Activated T-cell treated with anti-CD3 and anti-CD28 coated beads for 24 hours (primary cell): Measurements from ENCODE around the gene NTM.

Source experiments
- DNase-seq: peaks from one replicate; pipeline ENCODE4 v3.0.0-alpha.2; 2020; ENCODE audit warnings: low read depth

Gene NTM

GRCh38 chr11:132330515-132330914, 960.1 kb downstream of the NTM start:
- DNase-seq, result no peak

- DNase-seq, result no peak
Observed at GRCh38 chr11:132332521-132332920, 962.1 kb downstream of the NTM start.

- DNase-seq, result no peak
Observed at GRCh38 chr11:132334769-132335280, 964.4 kb downstream of the NTM start.

- DNase-seq, result no peak
Observed at GRCh38 chr11:132335311-132335710, 964.9 kb downstream of the NTM start.

- no peak for DNase-seq
Observed at GRCh38 chr11:132336781-132337535, 966.5 kb downstream of the NTM start.

GRCh38 chr11:132337819-132338416, 967.5 kb downstream of the NTM start:
- no peak for DNase-seq

- DNase-seq, result no peak
Observed at GRCh38 chr11:132342408-132342807, 972.0 kb downstream of the NTM start.

- DNase-seq, result no peak
Observed at GRCh38 chr11:132343445-132344175, 973.2 kb downstream of the NTM start.

- DNase-seq, result no peak
Observed at GRCh38 chr11:132346558-132347148, 976.2 kb downstream of the NTM start.

- DNase-seq, result no peak
Observed at GRCh38 chr11:132347156-132348090, 977.0 kb downstream of the NTM start.

- no peak for DNase-seq
Observed at GRCh38 chr11:132349811-132350733, 979.7 kb downstream of the NTM start.

GRCh38 chr11:132351050-132351449, 980.6 kb downstream of the NTM start:
- DNase-seq, result no peak

- no peak for DNase-seq
Observed at GRCh38 chr11:132352497-132352896, 982.1 kb downstream of the NTM start.

- no peak for DNase-seq
Observed at GRCh38 chr11:132353255-132353654, 982.8 kb downstream of the NTM start.

GRCh38 chr11:132357811-132358572, 987.6 kb downstream of the NTM start:
- DNase-seq, result no peak

GRCh38 chr11:132358573-132358953, 988.1 kb downstream of the NTM start:
- no peak for DNase-seq

- DNase-seq, result no peak
Observed at GRCh38 chr11:132361011-132361550, 990.7 kb downstream of the NTM start.

- no peak for DNase-seq
Observed at GRCh38 chr11:132365650-132366049, 995.2 kb downstream of the NTM start.

- DNase-seq, result no peak
Observed at GRCh38 chr11:132367293-132367692, 996.9 kb downstream of the NTM start.
